ENCODE measurements around the gene SMR3B. TPM values are rescaled to one million over a fixed set of nuclear protein-coding genes. Genes with fewer than 3 reads are reported as not detected.

The SMR3B gene
- total RNA-seq, 1 experiment from 2014 or later, result 2.0 TPM

GRCh38 chr4:70367813-70368212 is 15.1 kb upstream of the SMR3B start:
- no peak overlapping the region for H3K27ac ChIP-seq (ENCODE audit: low read depth, low read length, poor library complexity, severe bottlenecking)
- H3K4me1 ChIP-seq (ENCODE audit: insufficient read depth, low read length, poor library complexity, severe bottlenecking), result no peaks in the 10 kb centered on the region
- DNase-seq (ENCODE audit: low spot score), result no peak
- TF ChIP-seq EZH2 (IDR thresholded peaks at IDR 0.05; ENCODE audit: borderline replicate concordance, low read depth, low read length, poor library complexity, severe bottlenecking), result no peak
- TF ChIP-seq, protein P1, sequence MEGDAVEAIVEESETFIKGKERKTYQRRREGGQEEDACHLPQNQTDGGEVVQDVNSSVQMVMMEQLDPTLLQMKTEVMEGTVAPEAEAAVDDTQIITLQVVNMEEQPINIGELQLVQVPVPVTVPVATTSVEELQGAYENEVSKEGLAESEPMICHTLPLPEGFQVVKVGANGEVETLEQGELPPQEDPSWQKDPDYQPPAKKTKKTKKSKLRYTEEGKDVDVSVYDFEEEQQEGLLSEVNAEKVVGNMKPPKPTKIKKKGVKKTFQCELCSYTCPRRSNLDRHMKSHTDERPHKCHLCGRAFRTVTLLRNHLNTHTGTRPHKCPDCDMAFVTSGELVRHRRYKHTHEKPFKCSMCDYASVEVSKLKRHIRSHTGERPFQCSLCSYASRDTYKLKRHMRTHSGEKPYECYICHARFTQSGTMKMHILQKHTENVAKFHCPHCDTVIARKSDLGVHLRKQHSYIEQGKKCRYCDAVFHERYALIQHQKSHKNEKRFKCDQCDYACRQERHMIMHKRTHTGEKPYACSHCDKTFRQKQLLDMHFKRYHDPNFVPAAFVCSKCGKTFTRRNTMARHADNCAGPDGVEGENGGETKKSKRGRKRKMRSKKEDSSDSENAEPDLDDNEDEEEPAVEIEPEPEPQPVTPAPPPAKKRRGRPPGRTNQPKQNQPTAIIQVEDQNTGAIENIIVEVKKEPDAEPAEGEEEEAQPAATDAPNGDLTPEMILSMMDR (conservative IDR thresholded peaks at IDR 0.05; ENCODE audit: low read depth, low read length), result no peak
- CTCF ChIA-PET, result no interaction called here
- POLR2A ChIA-PET (ENCODE audit: low non-redundant PET), result no interaction called here
- H3K27me3 ChIP-seq (replicated peaks; ENCODE audit: insufficient read depth, low read depth, low read length, poor library complexity), result no peaks in the 10 kb centered on the region
- intact Hi-C loops (cut with micrococcal nuclease; ENCODE audit: unreplicated experiment), result no loop called here
- no peak overlapping the region for H3K4me3 ChIP-seq (ENCODE audit: low read depth, low read length, poor library complexity, severe bottlenecking)
- BruUV-seq (replicated peaks), result no TSS peak
- H3K9me3 ChIP-seq (ENCODE audit: low read depth, low read length, poor library complexity, severe bottlenecking), result no peaks in the 10 kb centered on the region
- no peaks in the 10 kb centered on the region for H3K36me3 ChIP-seq (ENCODE audit: insufficient read depth, low read length, poor library complexity, severe bottlenecking)

GRCh38 chr4:70371987-70372386 is 10.9 kb upstream of the SMR3B start:
- Histone ChIP-seq H3K9me3 (ENCODE audit: low read depth, low read length, poor library complexity, severe bottlenecking) (no peaks in the 10 kb centered on the region), H3K27me3 (replicated peaks; ENCODE audit: insufficient read depth, low read depth, low read length, poor library complexity) (no peaks in the 10 kb centered on the region), H3K4me1 (ENCODE audit: insufficient read depth, low read length, poor library complexity, severe bottlenecking) (no peaks in the 10 kb centered on the region), H3K4me3 (ENCODE audit: low read depth, low read length, poor library complexity, severe bottlenecking) (no peak overlapping the region), H3K36me3 (ENCODE audit: insufficient read depth, low read length, poor library complexity, severe bottlenecking) (no peaks in the 10 kb centered on the region), H3K27ac (ENCODE audit: low read depth, low read length, poor library complexity, severe bottlenecking) (no peak overlapping the region)
- ChIA-PET CTCF (no interaction called here), POLR2A (ENCODE audit: low non-redundant PET) (no interaction called here)
- TF ChIP-seq, protein P1 (conservative IDR thresholded peaks at IDR 0.05; ENCODE audit: low read depth, low read length), result no peak
- BruUV-seq (replicated peaks), result no TSS peak
- no peak for DNase-seq (ENCODE audit: low spot score)
- intact Hi-C loops (cut with micrococcal nuclease; ENCODE audit: unreplicated experiment), result no loop called here

- TF ChIP-seq, protein P1 (conservative IDR thresholded peaks at IDR 0.05; ENCODE audit: low read depth, low read length), result no peak
- TF ChIP-seq EZH2 (IDR thresholded peaks at IDR 0.05; ENCODE audit: borderline replicate concordance, low read depth, low read length, poor library complexity, severe bottlenecking), result no peak
- Histone ChIP-seq H3K27ac (ENCODE audit: low read depth, low read length, poor library complexity, severe bottlenecking) (no peak overlapping the region), H3K4me1 (ENCODE audit: insufficient read depth, low read length, poor library complexity, severe bottlenecking) (no peaks in the 10 kb centered on the region), H3K4me3 (ENCODE audit: low read depth, low read length, poor library complexity, severe bottlenecking) (no peak overlapping the region), H3K27me3 (replicated peaks; ENCODE audit: insufficient read depth, low read depth, low read length, poor library complexity) (no peaks in the 10 kb centered on the region), H3K36me3 (ENCODE audit: insufficient read depth, low read length, poor library complexity, severe bottlenecking) (no peaks in the 10 kb centered on the region), H3K9me3 (ENCODE audit: low read depth, low read length, poor library complexity, severe bottlenecking) (no peaks in the 10 kb centered on the region)
- DNase-seq (ENCODE audit: low spot score), result no peak
- POLR2A ChIA-PET (ENCODE audit: low non-redundant PET), result no interaction called here
- CTCF ChIA-PET, result no interaction called here
- intact Hi-C loops (cut with micrococcal nuclease; ENCODE audit: unreplicated experiment), result no loop called here
- no TSS peak for BruUV-seq (replicated peaks)
These were observed 10.2 kb upstream of the SMR3B start for GRCh38 chr4:70372760-70373159.
